OCI-LY1 (cell line): ENCODE measurements around the gene STAC.

Source experiments
- CTCF ChIP-seq: fragments of 200-600 bp; sonication (generic), shearing (Covaris generic); IDR thresholded peaks from 2 replicates; pipeline ENCODE4 v1.5.1; 2017; ENCODE audit warnings: mild to moderate bottlenecking, antibody characterized with exemption, low read length, moderate library complexity, mixed read lengths
- EZH2 ChIP-seq: fragments of 200-600 bp; sonication (generic), shearing (Covaris generic); IDR thresholded peaks from 2 replicates; pipeline ENCODE4 v1.8.0; 2017; ENCODE audit warnings: borderline replicate concordance, mixed run types, mild to moderate bottlenecking, antibody characterized with exemption, low read length, moderate library complexity, mixed read lengths

GRCh38 chr3:36543276-36543997 is 163.1 kb downstream of the STAC start:
- TF ChIP-seq CTCF, result no peak
- TF ChIP-seq EZH2, result no peak
